GM12878 (cell line): ENCODE data around the gene GFPT1. TPM values are rescaled to one million over a fixed set of nuclear protein-coding genes. Genes with fewer than 3 reads are reported as not detected.

Experiments
- ATAC-seq: fragments of 200-7000 bp; cut with Tn5 transposase; 3 replicates; pipeline ENCODE4 v1.9.1; 2020; ENCODE audit warnings: mild to moderate bottlenecking, moderate library complexity
- BruUV-seq: library from RNA; stranded (reverse); fragments of 400-500 nt; replicated peaks from 2 replicates; lab custom pipeline; 2021; lab: Mats Ljungman, UMichigan
- CTCF ChIA-PET: fragments of 300-600 bp; sonication (Branson Sonifier 250); formaldehyde crosslinking; extraction: SDS; loops from one replicate; lab custom pipeline; 2021; ENCODE audit warnings: inconsistent platforms; lab: Yijun Ruan, JAX
- POLR2A ChIA-PET: fragments of 350-600 bp; formaldehyde crosslinking; extraction: SDS; loops from one replicate; lab custom pipeline; 2021; ENCODE audit warnings: inconsistent platforms; lab: Charles Lee
- RAD21 ChIA-PET: fragments of 300-600 bp; sonication (Branson Sonifier 250); formaldehyde crosslinking; loops from one replicate; lab custom pipeline; 2023; ENCODE audit warnings: antibody characterized with exemption; ENCODE audit not compliant: unreplicated experiment; lab: Charles Lee
- SMC1A ChIA-PET: fragments of 300-600 bp; sonication (Branson Sonifier 250); formaldehyde crosslinking; loops from one replicate; lab custom pipeline; 2023; ENCODE audit not compliant: unreplicated experiment, uncharacterized antibody; lab: Charles Lee
- DNase-seq: peaks from one replicate; pipeline ENCODE4 v3.0.0-alpha.2; 2011; ENCODE audit warnings: low read depth, low spot score
- FAIRE-seq: peaks from 3 replicates; lab custom pipeline; 2011; peaks lifted over from hg19 to GRCh38; lab: Jason Lieb, UNC
- H2AFZ ChIP-seq: 2 replicates; pipeline ENCODE4 v1.6.0; 2011; ENCODE audit warnings: low read depth, low read length, control low read depth; ENCODE audit not compliant: control insufficient read depth
- H3K27ac ChIP-seq: 2 replicates; pipeline ENCODE4 v1.5.1; 2011; ENCODE audit warnings: control low read depth; ENCODE audit not compliant: control insufficient read depth, insufficient read depth
- H3K27me3 ChIP-seq, 2 experiments: replicated peaks in 1 of 2; 2 replicates each; pipeline versions ENCODE4 v1.6.0 to v1.6.1; 2011; ENCODE audit warnings: low read length in 1 of 2; ENCODE audit not compliant: control insufficient read depth in 2 of 2, insufficient read depth in 2 of 2
- H3K36me3 ChIP-seq, 2 experiments: 2 replicates each; pipeline ENCODE4 v1.5.1; 2011; ENCODE audit warnings: low read length in 1 of 2; ENCODE audit not compliant: control insufficient read depth in 2 of 2, insufficient read depth in 2 of 2
- H3K4me1 ChIP-seq: 2 replicates; pipeline ENCODE4 v1.6.1; 2011; ENCODE audit warnings: mild to moderate bottlenecking, low read length, moderate library complexity, mixed read lengths; ENCODE audit not compliant: control insufficient read depth, insufficient read depth
- H3K4me2 ChIP-seq: 2 replicates; pipeline ENCODE4 v1.6.0; 2011; ENCODE audit warnings: control low read depth; ENCODE audit not compliant: control insufficient read depth, insufficient read depth
- H3K4me3 ChIP-seq: fragments of 200-600 bp; sonication (generic); 2 replicates; pipeline ENCODE4 v1.5.1; 2016
- H3K79me2 ChIP-seq: 2 replicates; pipeline ENCODE4 v1.6.0; 2011; ENCODE audit warnings: low read length; ENCODE audit not compliant: control insufficient read depth, insufficient read depth
- H3K9ac ChIP-seq: 2 replicates; pipeline ENCODE4 v1.8.0; 2011; ENCODE audit warnings: low read length, control low read depth, mixed read lengths; ENCODE audit not compliant: control insufficient read depth, insufficient read depth
- H3K9me3 ChIP-seq: replicated peaks from 3 replicates; pipeline ENCODE4 v1.5.1; 2011; ENCODE audit warnings: mild to moderate bottlenecking, low read length; ENCODE audit not compliant: control insufficient read depth, insufficient read depth
- H4K20me1 ChIP-seq: 2 replicates; pipeline ENCODE4 v1.6.0; 2011; ENCODE audit not compliant: control insufficient read depth, insufficient read depth
- BACH1 ChIP-seq: fragments of 450-650 bp; IDR thresholded peaks from 2 replicates; pipeline ENCODE4 v1.6.1; 2017; ENCODE audit warnings: mild to moderate bottlenecking, borderline replicate concordance
- BMI1 ChIP-seq: fragments of 450-650 bp; IDR thresholded peaks from 2 replicates; pipeline ENCODE4 v1.6.1; 2016; ENCODE audit warnings: mild to moderate bottlenecking, moderate library complexity, borderline replicate concordance
- ETV6 ChIP-seq, 2 experiments: fragments of 450-650 bp in 1 of 2; IDR thresholded peaks in 1 of 2; conservative IDR thresholded peaks in 1 of 2; 2 replicates each; pipeline ENCODE4 v1.6.1; 2014; ENCODE audit warnings: antibody characterized with exemption in 1 of 2, borderline replicate concordance in 1 of 2, low read depth in 1 of 2, mild to moderate bottlenecking in 1 of 2, moderate library complexity in 1 of 2
- GATAD2B ChIP-seq: fragments of 450-650 bp; conservative IDR thresholded peaks from 2 replicates; pipeline ENCODE4 v1.6.1; 2017; ENCODE audit warnings: low read depth, mild to moderate bottlenecking, moderate library complexity
- IKZF2 ChIP-seq, 2 experiments: fragments of 450-650 bp; IDR thresholded peaks; 2 replicates each; pipeline ENCODE4 v1.6.1; 2017; ENCODE audit warnings: mild to moderate bottlenecking in 2 of 2, moderate library complexity in 2 of 2
- MEF2A ChIP-seq: IDR thresholded peaks from 2 replicates; pipeline ENCODE4 v1.6.1; 2011; ENCODE audit warnings: low read depth, mild to moderate bottlenecking, low read length, moderate library complexity; ENCODE audit not compliant: insufficient read depth
- RCOR1 ChIP-seq: conservative IDR thresholded peaks from 2 replicates; pipeline ENCODE4 v1.6.1; 2012; ENCODE audit warnings: low read depth, low read length, improper control_type of control experiment
- SMARCA5 ChIP-seq: fragments of 450-650 bp; IDR thresholded peaks from 2 replicates; pipeline ENCODE4 v1.6.1; 2017; ENCODE audit warnings: mild to moderate bottlenecking
- TAF1 ChIP-seq: IDR thresholded peaks from 2 replicates; pipeline ENCODE4 v1.6.1; 2011; ENCODE audit warnings: mild to moderate bottlenecking, low read depth, low read length, borderline replicate concordance
- TCF3 ChIP-seq: IDR thresholded peaks from 2 replicates; pipeline ENCODE4 v1.6.1; 2012; ENCODE audit warnings: low read depth, mild to moderate bottlenecking, low read length, borderline replicate concordance; ENCODE audit not compliant: insufficient read depth
- ZBED1 ChIP-seq: IDR thresholded peaks from 2 replicates; pipeline ENCODE4 v1.6.1; 2016; ENCODE audit warnings: borderline replicate concordance
- ZBTB33 ChIP-seq: fragments of 450-650 bp; IDR thresholded peaks from 2 replicates; pipeline ENCODE4 v1.6.1; 2017; ENCODE audit warnings: mild to moderate bottlenecking
- ZNF24 ChIP-seq: fragments of 450-650 bp; IDR thresholded peaks from 2 replicates; pipeline ENCODE4 v1.6.1; 2017; ENCODE audit warnings: antibody characterized with exemption, mild to moderate bottlenecking
- ZNF384 ChIP-seq: IDR thresholded peaks from 2 replicates; pipeline ENCODE4 v1.6.1; 2012; ENCODE audit warnings: low read depth, mild to moderate bottlenecking, low read length, improper control_type of control experiment, borderline replicate concordance
- ZSCAN29 ChIP-seq: fragments of 450-650 bp; IDR thresholded peaks from 2 replicates; pipeline ENCODE4 v1.6.1; 2017; ENCODE audit warnings: mild to moderate bottlenecking, moderate library complexity
- WGBS: methylation state at CpG from one replicate; pipeline ENCODE4 v1.1.6; 2016; ENCODE audit warnings: low lambda C conversion rate; ENCODE audit not compliant: insufficient replicate concordance, insufficient coverage; ENCODE audit errors: missing lambda C conversion rate; 5-methylcytosine and 5-hydroxymethylcytosine counted together
- in situ Hi-C: fragments of 300-500 bp; cut with MboI; formaldehyde crosslinking; loops from 9 replicates; pipeline ENCODE4 v1.14.3; 2018; ENCODE audit warnings: mixed read lengths
- intact Hi-C: fragments of 100-400 bp; cut with micrococcal nuclease; formaldehyde crosslinking; loops from one replicate; pipeline ENCODE4 v1.14.2; 2022; ENCODE audit not compliant: unreplicated experiment
- polyA plus RNA-seq, 11 experiments: library from polyadenylated mRNA; depleted of rRNA in 4 of 11; unstranded in 6 of 11; stranded (reverse) in 5 of 11; fragments of >200 nt; fragmentation: Nextera tagmentation in 4 of 11; fragmentation: Illumina TruSeq in 1 of 11; extraction: Ambion mirVana in 4 of 11; extraction: Trizol in 1 of 11; gene quantifications; 1 replicate in 1 of 11; 2 replicates in 10 of 11; pipeline versions ENCODE4 v1.2.1 to v1.2.3, GENCODE V29; 2011 to 2016; ENCODE audit warnings: inconsistent platforms in 2 of 11, missing spikeins in 2 of 11, low read depth in 1 of 11
- total RNA-seq, 4 experiments: library from RNA; depleted of rRNA in 3 of 4; stranded (reverse); fragments of >200 nt in 3 of 4; fragmentation: Illumina TruSeq in 1 of 4; extraction: Trizol in 1 of 4; gene quantifications; 2 replicates each; pipeline versions ENCODE4 v1.2.1 to v1.2.3, GENCODE V29; 2013 to 2021
- TF ChIP-seq, protein P1 (sequence below): IDR thresholded peaks from 2 replicates; pipeline ENCODE4 v1.6.1; 2011; ENCODE audit warnings: low read depth, low read length, improper control_type of control experiment, borderline replicate concordance
- TF ChIP-seq, protein P2 (sequence below): IDR thresholded peaks from 2 replicates; pipeline ENCODE4 v1.6.1; 2011; ENCODE audit warnings: mild to moderate bottlenecking, low read depth, low read length, moderate library complexity; ENCODE audit not compliant: insufficient replicate concordance
- TF ChIP-seq, protein P3 (sequence below): IDR thresholded peaks from 2 replicates; pipeline ENCODE4 v1.6.1; 2012; ENCODE audit warnings: mild to moderate bottlenecking, low read depth, low read length

The GFPT1 gene
- total and polyA plus RNA-seq, 10 of the 15 experiments (the other 5 are each of a cell fraction or from before 2014, with no cell fraction given) = 10.1 to 95.2 (median 24.5) TPM

- Histone ChIP-seq H3K27ac (no peak overlapping the region), H3K4me1 (no peaks in the 10 kb centered on the region), H3K79me2 (no peaks in the 10 kb centered on the region), H3K4me2 (no peak overlapping the region), H2AFZ (no peak overlapping the region)
- POLR2A ChIA-PET = no interaction called here
- TF ChIP-seq SMARCA5 (no peak), ZNF384 (no peak), ZSCAN29 (no peak), ZBTB33 (no peak), ETV6 (conservative IDR thresholded peaks at IDR 0.05 in 1 of 2, IDR thresholded peaks at IDR 0.05 in 1 of 2; ENCODE audit: borderline replicate concordance in 1 of 2, low read depth in 1 of 2) (no peak), BMI1 (no peak), GATAD2B (no peak), ZNF24 (no peak), BACH1 (no peak), RCOR1 (no peak), ZBED1 (no peak), TCF3 (no peak), MEF2A (no peak), TAF1 (no peak), IKZF2 (IDR thresholded peaks at IDR 0.05) (no peak)
- TF ChIP-seq, protein P1, sequence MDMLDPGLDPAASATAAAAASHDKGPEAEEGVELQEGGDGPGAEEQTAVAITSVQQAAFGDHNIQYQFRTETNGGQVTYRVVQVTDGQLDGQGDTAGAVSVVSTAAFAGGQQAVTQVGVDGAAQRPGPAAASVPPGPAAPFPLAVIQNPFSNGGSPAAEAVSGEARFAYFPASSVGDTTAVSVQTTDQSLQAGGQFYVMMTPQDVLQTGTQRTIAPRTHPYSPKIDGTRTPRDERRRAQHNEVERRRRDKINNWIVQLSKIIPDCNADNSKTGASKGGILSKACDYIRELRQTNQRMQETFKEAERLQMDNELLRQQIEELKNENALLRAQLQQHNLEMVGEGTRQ = no peak
- TF ChIP-seq, protein P2, sequence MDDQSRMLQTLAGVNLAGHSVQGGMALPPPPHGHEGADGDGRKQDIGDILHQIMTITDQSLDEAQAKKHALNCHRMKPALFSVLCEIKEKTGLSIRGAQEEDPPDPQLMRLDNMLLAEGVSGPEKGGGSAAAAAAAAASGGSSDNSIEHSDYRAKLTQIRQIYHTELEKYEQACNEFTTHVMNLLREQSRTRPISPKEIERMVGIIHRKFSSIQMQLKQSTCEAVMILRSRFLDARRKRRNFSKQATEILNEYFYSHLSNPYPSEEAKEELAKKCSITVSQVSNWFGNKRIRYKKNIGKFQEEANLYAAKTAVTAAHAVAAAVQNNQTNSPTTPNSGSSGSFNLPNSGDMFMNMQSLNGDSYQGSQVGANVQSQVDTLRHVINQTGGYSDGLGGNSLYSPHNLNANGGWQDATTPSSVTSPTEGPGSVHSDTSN = no peak
- TF ChIP-seq, protein P3, sequence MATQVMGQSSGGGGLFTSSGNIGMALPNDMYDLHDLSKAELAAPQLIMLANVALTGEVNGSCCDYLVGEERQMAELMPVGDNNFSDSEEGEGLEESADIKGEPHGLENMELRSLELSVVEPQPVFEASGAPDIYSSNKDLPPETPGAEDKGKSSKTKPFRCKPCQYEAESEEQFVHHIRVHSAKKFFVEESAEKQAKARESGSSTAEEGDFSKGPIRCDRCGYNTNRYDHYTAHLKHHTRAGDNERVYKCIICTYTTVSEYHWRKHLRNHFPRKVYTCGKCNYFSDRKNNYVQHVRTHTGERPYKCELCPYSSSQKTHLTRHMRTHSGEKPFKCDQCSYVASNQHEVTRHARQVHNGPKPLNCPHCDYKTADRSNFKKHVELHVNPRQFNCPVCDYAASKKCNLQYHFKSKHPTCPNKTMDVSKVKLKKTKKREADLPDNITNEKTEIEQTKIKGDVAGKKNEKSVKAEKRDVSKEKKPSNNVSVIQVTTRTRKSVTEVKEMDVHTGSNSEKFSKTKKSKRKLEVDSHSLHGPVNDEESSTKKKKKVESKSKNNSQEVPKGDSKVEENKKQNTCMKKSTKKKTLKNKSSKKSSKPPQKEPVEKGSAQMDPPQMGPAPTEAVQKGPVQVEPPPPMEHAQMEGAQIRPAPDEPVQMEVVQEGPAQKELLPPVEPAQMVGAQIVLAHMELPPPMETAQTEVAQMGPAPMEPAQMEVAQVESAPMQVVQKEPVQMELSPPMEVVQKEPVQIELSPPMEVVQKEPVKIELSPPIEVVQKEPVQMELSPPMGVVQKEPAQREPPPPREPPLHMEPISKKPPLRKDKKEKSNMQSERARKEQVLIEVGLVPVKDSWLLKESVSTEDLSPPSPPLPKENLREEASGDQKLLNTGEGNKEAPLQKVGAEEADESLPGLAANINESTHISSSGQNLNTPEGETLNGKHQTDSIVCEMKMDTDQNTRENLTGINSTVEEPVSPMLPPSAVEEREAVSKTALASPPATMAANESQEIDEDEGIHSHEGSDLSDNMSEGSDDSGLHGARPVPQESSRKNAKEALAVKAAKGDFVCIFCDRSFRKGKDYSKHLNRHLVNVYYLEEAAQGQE = no peak
- TF ChIP-seq, all 136 proteins: peak for 0
- peaks cover 0 to 7% of the 10 kb centered on the region in 2 experiments; a peak in 1 of 4 replicates for H3K27me3 ChIP-seq
- RAD21 ChIA-PET = no interaction called here
- no peak overlapping the region for H3K9ac ChIP-seq
- BruUV-seq = no TSS peak
- no peaks in the 10 kb centered on the region for H3K36me3 ChIP-seq
- CTCF ChIA-PET = no interaction called here
- H4K20me1 ChIP-seq = no peaks in the 10 kb centered on the region
- in situ Hi-C loops = no loop called here
- intact Hi-C loops = no loop called here
- ATAC-seq = no peak
- SMC1A ChIA-PET = no interaction called here
- H3K4me3 ChIP-seq = no peak overlapping the region
- FAIRE-seq = no peak
- WGBS = 71% methylated on average over 5 of the region's 5 CpGs
- DNase-seq = no peak
- H3K9me3 ChIP-seq = no peaks in the 10 kb centered on the region
These were observed 99.5 kb downstream of the GFPT1 start for GRCh38 chr2:69287544-69287943.
